ENCODE results near the gene PRPF40B.

GRCh38 chr12:49665384-49665783 lies 42.0 kb downstream of the PRPF40B start:
- TF ChIP-seq POLR2A (IDR thresholded peaks at IDR 0.05) (no peak), CTCF (IDR thresholded peaks at IDR 0.05) (no peak)

All from right lobe of liver (tissue), 4 donors.